SK-MEL-5 (cell line): Measurements from ENCODE around the gene BMP6. TPM values are rescaled to one million over a fixed set of nuclear protein-coding genes. Genes with fewer than 3 reads are reported as not detected.
A peak's percentile ranks its signal among the peaks of the same experiment; 100 is the strongest.

Experiments used
- DNase-seq: peaks from one replicate; pipeline ENCODE4 v3.0.0-alpha.2; 2016; ENCODE audit warnings: low read depth, low spot score
- in situ Hi-C: cut with HindIII; loops from 2 replicates; pipeline ENCODE4 v1.10.0; 2016; ENCODE audit warnings: low sequenced_read_pairs, high pct_unique_total_duplicates, low pct_unique_long_range_greater_than_20kb
- polyA plus RNA-seq, 2 experiments: library from polyadenylated mRNA; depleted of rRNA; stranded (reverse); fragments of >200 nt; gene quantifications; 2 replicates each; pipeline ENCODE4 v1.2.3, GENCODE V29; 2015
- total RNA-seq: library from RNA; depleted of rRNA; stranded (reverse); fragments of >200 nt; shearing (Covaris generic); gene quantifications from 2 replicates; pipeline ENCODE4 v1.2.3, GENCODE V29; 2014; rRNA removed

Gene BMP6
- 0.05 TPM in 2 replicates for total RNA-seq
- polyA plus RNA-seq (2015; cell fraction: cytosol; rRNA removed): 0.45 and 0.76 TPM in 2 replicates
- 0.19 and 0.28 TPM in 2 replicates for polyA plus RNA-seq (2015; cell fraction: nucleus; rRNA removed)

GRCh38 chr6:7725849-7726415, at the start of gene BMP6:
BMP6 (plus strand) TSS chr6:7726099; CDS start chr6:7726956, 857 bp downstream.
- in situ Hi-C loops: loop anchor here (10.0 kb wide), 1 partner anchor 249 kb away; no protein-coding TSS in a partner anchor
- peak; percentile 91 for DNase-seq

DNA sequence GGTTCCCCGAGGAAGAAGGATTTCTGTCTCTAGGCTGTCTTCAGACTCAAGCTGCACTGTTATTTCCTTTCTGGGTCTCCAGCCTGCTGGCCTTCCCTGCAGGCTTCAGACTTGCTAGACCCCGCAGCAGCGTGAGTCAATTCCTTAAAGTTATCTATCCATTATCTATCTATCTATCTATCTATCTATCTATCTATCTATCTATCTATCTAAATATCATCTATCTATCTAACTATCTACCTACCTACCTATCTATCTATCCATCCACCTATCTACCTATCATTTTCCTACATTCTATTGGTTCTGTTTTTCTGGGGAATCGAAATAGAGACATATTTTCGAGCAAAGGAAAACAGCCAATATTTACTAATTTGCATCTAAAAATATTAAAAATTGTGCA, 48.7 kb upstream of the BMP6 start:
- in situ Hi-C loops: no loop called here
- no peak for DNase-seq

- no peak for DNase-seq
- in situ Hi-C loops: no loop called here
These were observed 45.4 kb upstream of the BMP6 start for GRCh38 chr6:7680393-7681075.

- in situ Hi-C loops: no loop called here
- no peak for DNase-seq
These were observed 44.5 kb upstream of the BMP6 start for GRCh38 chr6:7681449-7681848.

DNA sequence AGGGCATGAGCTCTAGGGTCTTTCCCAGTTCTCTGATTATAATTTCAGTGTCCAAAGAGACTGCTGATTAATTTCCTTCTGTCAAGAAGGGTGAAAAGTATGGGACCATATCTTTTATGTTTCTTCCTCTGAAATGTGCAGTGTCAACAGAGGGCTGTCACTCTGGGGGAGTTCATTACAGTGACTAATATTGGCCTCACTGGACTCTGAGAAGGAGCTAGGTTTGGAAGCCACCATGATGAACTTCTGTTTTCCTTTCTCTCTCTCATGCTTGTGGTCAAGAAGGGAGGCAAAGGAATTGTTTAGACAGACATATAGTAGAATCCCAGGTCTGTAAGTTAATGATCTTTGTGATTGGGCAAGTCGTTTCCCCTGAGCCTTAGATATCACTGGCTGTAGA, 41.8 kb upstream of the BMP6 start:
- in situ Hi-C loops: no loop called here
- no peak for DNase-seq

- DNase-seq: no peak
- in situ Hi-C loops: no loop called here
These were observed 41.1 kb upstream of the BMP6 start for GRCh38 chr6:7684843-7685242.

DNA sequence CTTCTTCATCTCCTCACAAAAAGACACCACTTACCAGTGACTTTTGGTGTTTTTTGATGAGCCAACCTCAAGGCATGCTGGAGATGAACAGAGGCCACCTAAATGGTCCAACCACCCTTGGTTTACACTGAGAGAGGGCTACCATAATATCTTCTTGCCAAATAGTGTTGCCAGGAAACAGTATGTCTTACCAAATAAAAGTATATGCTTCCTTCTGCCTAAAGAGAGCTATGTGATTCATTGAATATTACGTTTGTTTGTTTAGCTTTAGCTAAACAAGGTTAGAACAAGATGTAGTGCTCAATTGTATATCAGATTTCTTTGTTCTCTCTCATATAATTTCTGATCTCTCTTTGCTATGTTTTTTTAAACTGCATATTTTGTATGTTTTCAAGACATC, 40.6 kb upstream of the BMP6 start:
- in situ Hi-C loops: no loop called here
- DNase-seq: no peak

- in situ Hi-C loops: no loop called here
- no peak for DNase-seq
These were observed 38.5 kb upstream of the BMP6 start for GRCh38 chr6:7687145-7688111.

GRCh38 chr6:7691021-7691420, 34.9 kb upstream of the BMP6 start:
- in situ Hi-C loops: no loop called here
- no peak for DNase-seq

DNA sequence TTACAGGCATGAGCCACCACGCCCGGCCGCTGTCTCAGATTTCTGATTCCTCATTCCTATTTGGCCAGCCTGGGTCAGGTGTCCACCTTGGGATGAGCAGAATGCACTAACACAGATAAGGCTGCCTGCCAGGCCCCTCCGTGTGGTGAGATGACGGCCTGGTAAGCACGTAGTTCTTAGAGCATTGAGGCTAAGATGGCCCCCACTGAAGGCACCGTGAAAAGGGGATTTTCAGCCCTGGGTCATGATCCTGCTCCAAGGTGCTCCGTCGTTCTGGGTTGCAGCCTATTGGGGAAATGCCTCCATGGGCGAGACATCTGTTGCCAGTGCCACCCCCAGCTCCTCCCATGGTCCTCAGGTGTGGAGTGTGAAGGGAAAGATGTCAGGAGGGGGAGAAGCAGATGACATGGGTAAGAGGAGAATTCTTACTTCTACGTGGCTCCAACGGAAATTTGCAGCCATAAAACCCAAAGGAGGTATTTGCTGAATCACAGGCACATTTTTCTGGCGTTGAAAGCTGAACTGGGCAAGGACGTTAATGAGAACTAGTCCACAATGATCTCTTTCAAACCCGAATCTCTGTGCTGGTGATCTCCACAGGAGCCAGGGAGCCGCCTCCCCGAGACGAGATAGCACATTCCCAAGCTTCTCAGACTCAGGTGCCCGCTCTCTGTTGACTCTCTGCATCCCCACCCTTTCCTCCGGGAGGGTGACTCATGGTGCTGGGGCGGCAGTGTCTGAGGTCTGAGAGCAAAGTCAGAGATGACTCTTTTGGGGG, 34.0 kb upstream of the BMP6 start:
- in situ Hi-C loops: no loop called here
- DNase-seq: peak; percentile 84

GRCh38 chr6:7692453-7692784, 33.5 kb upstream of the BMP6 start:
- in situ Hi-C loops: no loop called here
- no peak for DNase-seq

GRCh38 chr6:7693827-7694226, 32.1 kb upstream of the BMP6 start:
- no peak for DNase-seq
- in situ Hi-C loops: no loop called here

DNA sequence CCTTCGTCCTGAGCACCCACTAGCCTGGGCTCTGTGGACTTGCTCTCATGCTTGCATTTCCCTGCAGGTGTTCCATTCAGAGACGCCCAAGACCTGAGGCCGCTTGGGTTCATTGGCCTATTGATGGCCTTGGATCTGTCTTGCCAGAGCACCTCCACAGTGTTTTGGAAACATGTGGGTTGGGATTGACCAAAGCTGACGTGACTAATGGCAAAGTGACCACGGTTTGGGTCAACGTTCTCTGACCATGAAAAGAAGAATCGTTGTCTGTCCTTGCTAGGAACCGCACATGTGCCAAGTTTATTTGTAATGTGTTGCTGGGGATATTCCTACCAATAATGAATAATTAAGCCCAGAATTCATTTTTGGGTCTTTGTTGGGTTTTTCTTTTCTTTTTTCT, 29.8 kb upstream of the BMP6 start:
- in situ Hi-C loops: no loop called here
- no peak for DNase-seq

- in situ Hi-C loops: no loop called here
These were observed 28.5 kb upstream of the BMP6 start for GRCh38 chr6:7697432-7697819.

GRCh38 chr6:7697820-7698623, 27.9 kb upstream of the BMP6 start:
- in situ Hi-C loops: no loop called here
- DNase-seq: no peak

More at GRCh38 chr6:7697432-7697819, 28.5 kb upstream of the BMP6 start:
- no peak for DNase-seq

GRCh38 chr6:7701212-7701834, 24.6 kb upstream of the BMP6 start:
- in situ Hi-C loops: no loop called here
- DNase-seq: peak; percentile 42
